Body of pancreas (tissue), 4 donors: ENCODE results near the gene SMLR1. TPM values are rescaled to one million over a fixed set of nuclear protein-coding genes. Genes with fewer than 3 reads are reported as not detected.

ENCODE experiments used
- ATAC-seq: fragments of 150-250 bp; one replicate; pipeline ENCODE4 v1.9.1; 2016
- DNase-seq, 4 donors: peaks; one replicate each; pipeline ENCODE4 v3.0.0-alpha.2; 2019
- H3K27ac ChIP-seq, 4 donors: fragments of 200-600 bp; sonication (generic); 1 replicate in 3 of 4; 2 replicates in 1 of 4; pipeline versions ENCODE4 v1.5.1 to v1.6.1; 2016 to 2019; ENCODE audit warnings: mild to moderate bottlenecking in 1 of 4, mixed read lengths in 1 of 4, moderate library complexity in 1 of 4
- H3K27me3 ChIP-seq, 2 donors: fragments of 200-600 bp; sonication (generic); one replicate each; pipeline ENCODE4 v1.6.0; 2016; ENCODE audit warnings: mild to moderate bottlenecking in 1 of 2
- H3K36me3 ChIP-seq, 2 donors: fragments of 200-600 bp; sonication (generic); replicated peaks in 1 of 2; 2 replicates each; pipeline ENCODE4 v1.5.1; 2016; ENCODE audit warnings: low read depth in 2 of 2; ENCODE audit not compliant: insufficient read depth in 1 of 2
- H3K4me1 ChIP-seq: fragments of 200-600 bp; sonication (generic); one replicate; pipeline ENCODE4 v1.6.0; 2016
- H3K4me3 ChIP-seq, 2 donors: fragments of 200-600 bp; sonication (generic); 1 replicate in 1 of 2; 2 replicates in 1 of 2; pipeline ENCODE4 v1.5.1; 2016 to 2019
- H3K9me3 ChIP-seq, 3 donors: fragments of 200-600 bp; sonication (generic); 1 replicate in 2 of 3; 2 replicates in 1 of 3; pipeline ENCODE4 v1.5.1; 2016
- POLR2A ChIP-seq, 3 donors: fragments of 450-650 bp; IDR thresholded peaks; one replicate each; pipeline ENCODE4 v1.6.1; 2016; ENCODE audit warnings: antibody characterized with exemption in 3 of 3, mild to moderate bottlenecking in 2 of 3
- WGBS, 2 donors: methylation state at CpG; one replicate each; pipeline ENCODE4 v1.1.5; 2017; 5-methylcytosine and 5-hydroxymethylcytosine counted together
- intact Hi-C: fragments of 100-400 bp; cut with DNase I; formaldehyde crosslinking; loops from one replicate; pipeline ENCODE4 v1.15.1; 2023
- total RNA-seq, 2 donors: library from RNA; depleted of rRNA; stranded (reverse); fragments of >200 nt; gene quantifications; one replicate each; pipeline ENCODE4 v1.1.0, GENCODE V29; 2016
- TF ChIP-seq, protein P1 (sequence below), 7 experiments: fragments of 450-650 bp in 4 of 7; fragments of 200-600 bp in 3 of 7; sonication (generic) in 3 of 7; IDR thresholded peaks; one replicate each; pipeline ENCODE4 v1.5.1; 2016 to 2019; ENCODE audit warnings: antibody characterized with exemption in 7 of 7

SMLR1 gene
- total RNA-seq, 2 donors from 2014 or later: 0.52 TPM; not detected in 1

DNA sequence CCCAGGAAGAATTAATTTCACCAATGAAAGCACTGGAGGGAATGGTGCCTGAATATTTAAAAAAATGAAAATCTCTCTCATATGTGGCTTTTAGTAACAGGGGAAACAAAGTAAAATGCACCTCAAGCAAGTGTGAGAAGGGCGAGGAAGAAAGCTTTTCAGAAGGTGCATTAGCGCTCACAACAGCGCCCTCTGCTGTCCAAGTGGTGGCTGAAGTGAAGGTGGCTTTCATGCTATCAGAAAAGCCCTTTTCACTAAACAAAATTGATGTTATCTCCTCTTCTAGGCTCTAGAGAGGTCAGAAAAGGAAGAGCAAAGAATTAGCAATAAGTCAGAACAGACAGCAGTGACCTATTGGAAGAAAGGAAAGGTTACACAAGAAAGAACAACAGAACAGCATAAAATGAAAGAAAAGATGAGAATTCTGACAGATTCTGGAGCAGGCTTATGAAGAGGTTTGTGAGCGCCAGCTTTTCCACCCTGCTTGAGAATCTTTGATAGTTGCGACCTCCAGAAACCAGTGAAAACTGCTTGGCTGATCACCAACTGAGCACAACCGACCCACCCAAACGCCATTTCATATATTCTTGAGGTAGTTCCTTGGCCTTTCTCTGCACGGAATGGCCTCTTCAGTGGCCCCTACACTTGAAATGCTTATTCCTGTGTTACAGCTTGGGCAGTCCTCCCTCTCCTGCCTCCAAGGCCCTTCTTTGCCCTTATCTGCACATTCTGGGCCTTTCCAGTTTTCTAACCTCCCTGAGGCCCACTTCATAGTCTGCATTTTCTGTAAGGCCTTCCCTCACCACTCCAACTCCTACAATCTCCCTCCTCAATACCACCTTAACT, 45.3 kb downstream of the SMLR1 start:
- H3K4me1 ChIP-seq: no peaks in the 10 kb centered on the region
- no peaks in the 10 kb centered on the region for H3K9me3 ChIP-seq
- intact Hi-C loops: no loop called here
- 63 to 66% methylated on average over 8 of the region's 8 CpGs for WGBS, 2 donors
- peak; percentile 66 to 79 (median 70) for DNase-seq
- no peaks in the 10 kb centered on the region for H3K27me3 ChIP-seq
- no peaks in the 10 kb centered on the region for H3K36me3 ChIP-seq
- peak; percentile 63 for ATAC-seq
- TF ChIP-seq POLR2A (IDR thresholded peaks at IDR 0.05): no peak
- TF ChIP-seq, protein P1, sequence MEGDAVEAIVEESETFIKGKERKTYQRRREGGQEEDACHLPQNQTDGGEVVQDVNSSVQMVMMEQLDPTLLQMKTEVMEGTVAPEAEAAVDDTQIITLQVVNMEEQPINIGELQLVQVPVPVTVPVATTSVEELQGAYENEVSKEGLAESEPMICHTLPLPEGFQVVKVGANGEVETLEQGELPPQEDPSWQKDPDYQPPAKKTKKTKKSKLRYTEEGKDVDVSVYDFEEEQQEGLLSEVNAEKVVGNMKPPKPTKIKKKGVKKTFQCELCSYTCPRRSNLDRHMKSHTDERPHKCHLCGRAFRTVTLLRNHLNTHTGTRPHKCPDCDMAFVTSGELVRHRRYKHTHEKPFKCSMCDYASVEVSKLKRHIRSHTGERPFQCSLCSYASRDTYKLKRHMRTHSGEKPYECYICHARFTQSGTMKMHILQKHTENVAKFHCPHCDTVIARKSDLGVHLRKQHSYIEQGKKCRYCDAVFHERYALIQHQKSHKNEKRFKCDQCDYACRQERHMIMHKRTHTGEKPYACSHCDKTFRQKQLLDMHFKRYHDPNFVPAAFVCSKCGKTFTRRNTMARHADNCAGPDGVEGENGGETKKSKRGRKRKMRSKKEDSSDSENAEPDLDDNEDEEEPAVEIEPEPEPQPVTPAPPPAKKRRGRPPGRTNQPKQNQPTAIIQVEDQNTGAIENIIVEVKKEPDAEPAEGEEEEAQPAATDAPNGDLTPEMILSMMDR (IDR thresholded peaks at IDR 0.05): peak; percentile 58 to 87 (median 65)
- no peak overlapping the region for H3K27ac ChIP-seq
- no peak overlapping the region for H3K4me3 ChIP-seq

DNA sequence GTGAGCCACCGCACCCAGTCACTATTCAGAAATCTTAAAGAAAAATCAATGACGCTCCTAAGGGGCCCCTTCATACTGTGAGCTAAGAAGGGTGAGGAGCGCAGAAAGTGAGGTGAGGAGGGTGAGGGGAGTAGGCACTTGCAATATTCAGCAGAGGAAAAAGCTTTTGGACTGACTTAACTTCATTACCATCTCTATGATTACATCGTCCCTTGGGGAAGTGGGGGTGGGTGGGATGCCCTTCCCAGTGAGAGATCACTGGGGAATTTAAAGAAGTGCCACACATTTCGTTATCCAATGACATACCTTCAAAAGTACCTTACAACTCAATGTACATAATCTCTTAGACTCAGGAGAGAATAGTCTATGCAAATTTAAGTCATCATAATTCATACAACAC, 46.5 kb downstream of the SMLR1 start:
- no peaks in the 10 kb centered on the region for H3K4me1 ChIP-seq
- H3K27me3 ChIP-seq: no peaks in the 10 kb centered on the region
- H3K27ac ChIP-seq: no peak overlapping the region
- intact Hi-C loops: no loop called here
- WGBS, 2 donors: 91 to 92% methylated on average over 5 of the region's 5 CpGs
- no peaks in the 10 kb centered on the region for H3K36me3 ChIP-seq
- no peaks in the 10 kb centered on the region for H3K9me3 ChIP-seq
- TF ChIP-seq, protein P1 (IDR thresholded peaks at IDR 0.05): no peak
- no peak for TF ChIP-seq POLR2A (IDR thresholded peaks at IDR 0.05)
- no peak for DNase-seq
- no peak for ATAC-seq
- H3K4me3 ChIP-seq: no peak overlapping the region

DNA sequence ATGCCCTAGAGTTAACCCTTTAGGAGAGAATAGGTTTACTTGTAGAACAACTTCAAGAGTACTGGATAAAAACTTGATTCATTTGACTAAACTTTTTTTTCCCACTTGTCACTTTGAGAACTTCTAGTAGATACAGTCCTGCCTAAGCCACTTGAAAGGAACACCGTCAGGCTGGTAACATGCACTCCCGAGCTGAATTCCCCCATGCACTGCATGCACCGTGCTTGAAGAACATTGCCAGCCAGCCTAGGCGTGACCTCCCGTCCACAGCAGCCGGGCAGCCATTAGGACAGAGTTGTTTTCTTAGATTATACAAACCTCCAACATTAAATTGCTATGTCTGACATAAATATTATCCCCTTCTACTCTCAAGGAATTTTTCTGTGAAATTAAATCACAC, 52.6 kb downstream of the SMLR1 start:
- Histone ChIP-seq H3K4me3 (no peak overlapping the region), H3K4me1 (no peaks in the 10 kb centered on the region), H3K27ac (no peak overlapping the region), H3K9me3 (no peaks in the 10 kb centered on the region), H3K36me3 (no peaks in the 10 kb centered on the region), H3K27me3 (no peaks in the 10 kb centered on the region)
- TF ChIP-seq POLR2A (IDR thresholded peaks at IDR 0.05): no peak
- TF ChIP-seq, protein P1 (IDR thresholded peaks at IDR 0.05): no peak
- WGBS, 2 donors: 88 to 93% methylated on average over 6 of the region's 6 CpGs
- intact Hi-C loops: loop anchor here (5.0 to 10.0 kb wide), 2 partner anchors 237 to 655 kb away; no protein-coding TSS in a partner anchor
- DNase-seq (no peak), ATAC-seq (no peak)

DNA sequence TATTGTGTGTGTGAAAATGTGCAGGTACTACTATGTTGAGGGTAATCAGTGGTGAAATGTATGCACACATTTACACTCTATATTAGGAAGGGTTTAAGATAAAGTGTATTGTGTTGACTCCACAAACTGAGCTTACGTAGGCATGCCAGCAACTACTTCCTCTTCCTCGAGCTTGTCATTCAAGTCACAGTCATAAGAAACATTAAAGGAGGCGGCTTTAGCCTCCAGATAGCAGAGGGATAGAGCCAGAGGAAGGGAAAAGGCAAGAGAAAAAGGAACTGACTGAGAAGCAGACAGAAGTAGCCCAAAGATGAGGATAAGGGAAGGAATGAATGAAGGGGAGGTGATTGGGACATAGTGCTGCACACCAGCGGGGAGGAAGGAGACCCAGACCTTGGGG, 55.2 kb downstream of the SMLR1 start:
- TF ChIP-seq, protein P1 (IDR thresholded peaks at IDR 0.05): no peak
- TF ChIP-seq POLR2A (IDR thresholded peaks at IDR 0.05): no peak
- peak in 1 of 4 donors; percentile 11 for DNase-seq
- no peak overlapping the region for H3K4me3 ChIP-seq
- intact Hi-C loops: loop anchor here (5.0 to 10.0 kb wide), 2 partner anchors 235 to 652 kb away; no protein-coding TSS in a partner anchor
- H3K4me1 ChIP-seq: no peaks in the 10 kb centered on the region
- no peak overlapping the region for H3K27ac ChIP-seq
- H3K9me3 ChIP-seq: no peaks in the 10 kb centered on the region
- H3K36me3 ChIP-seq: no peaks in the 10 kb centered on the region
- no peaks in the 10 kb centered on the region for H3K27me3 ChIP-seq
- WGBS, 2 donors: 56 to 84% methylated on average over 4 of the region's 4 CpGs
- no peak for ATAC-seq
